SU-DHL-6 (cell line): ENCODE measurements around the gene CASP9.

Source experiments
- H2AFZ ChIP-seq: fragments of 200-600 bp; sonication (generic); 2 replicates; pipeline ENCODE4 v1.6.1; 2014; ENCODE audit warnings: low read depth, mild to moderate bottlenecking, moderate library complexity, mixed read lengths, antibody characterized with exemption, low read length; ENCODE audit not compliant: severe bottlenecking
- H3F3A ChIP-seq: fragments of 200-600 bp; shearing (Covaris generic); 2 replicates; pipeline ENCODE4 v1.6.0; 2016; ENCODE audit warnings: antibody characterized with exemption, mild to moderate bottlenecking; ENCODE audit not compliant: insufficient read depth
- H3K27ac ChIP-seq: fragments of 200-600 bp; sonication (generic); 2 replicates; pipeline ENCODE4 v1.5.1; 2016; ENCODE audit warnings: low read depth, mild to moderate bottlenecking, low read length, moderate library complexity, mixed read lengths
- H3K27me3 ChIP-seq: fragments of 200-600 bp; sonication (generic), shearing (Covaris generic); 2 replicates; pipeline ENCODE4 v1.6.0; 2014; ENCODE audit warnings: mild to moderate bottlenecking, low read length
- H3K36me3 ChIP-seq: fragments of 200-600 bp; sonication (generic); 2 replicates; pipeline ENCODE4 v1.6.1; 2014; ENCODE audit warnings: mild to moderate bottlenecking, low read length, mixed read lengths
- H3K4me2 ChIP-seq: fragments of 300-600, 200-600 bp; shearing (Covaris generic), sonication (generic); 2 replicates; pipeline ENCODE4 v1.6.0; 2014; ENCODE audit warnings: low read length, low read depth, mild to moderate bottlenecking; ENCODE audit not compliant: poor library complexity, severe bottlenecking
- H3K4me3 ChIP-seq: fragments of 200-600 bp; sonication (generic); 2 replicates; pipeline ENCODE4 v1.5.1; 2014; ENCODE audit warnings: antibody characterized with exemption, low read length, mild to moderate bottlenecking, mixed read lengths; ENCODE audit not compliant: insufficient read depth, poor library complexity, severe bottlenecking
- H3K79me2 ChIP-seq: fragments of 200-600 bp; sonication (generic); 2 replicates; pipeline ENCODE4 v1.6.1; 2014; ENCODE audit warnings: mild to moderate bottlenecking, low read length, moderate library complexity; ENCODE audit not compliant: insufficient read depth
- H3K9ac ChIP-seq: fragments of 200-600 bp; sonication (generic); 2 replicates; pipeline ENCODE4 v1.7.0; 2014; ENCODE audit warnings: mild to moderate bottlenecking, low read length
- H3K9me2 ChIP-seq: fragments of 200-600 bp; sonication (generic); replicated peaks from 2 replicates; pipeline ENCODE4 v1.6.1; 2014; ENCODE audit warnings: low read length; ENCODE audit not compliant: insufficient read depth
- H3K9me3 ChIP-seq: fragments of 200-600 bp; sonication (generic); 2 replicates; pipeline ENCODE4 v1.6.1; 2014; ENCODE audit warnings: low read length, mixed read lengths; ENCODE audit not compliant: insufficient read depth
- H4K20me1 ChIP-seq: fragments of 200-600 bp; sonication (generic); 2 replicates; pipeline ENCODE4 v1.6.1; 2014; ENCODE audit warnings: low read depth, mild to moderate bottlenecking, antibody characterized with exemption, low read length, moderate library complexity, mixed read lengths
- EZH2phosphoT487 ChIP-seq: fragments of 200-600 bp; sonication (generic), shearing (Covaris generic); conservative IDR thresholded peaks from 2 replicates; pipeline ENCODE4 v1.6.1; 2018; ENCODE audit warnings: mild to moderate bottlenecking, antibody characterized with exemption, low read length, moderate library complexity, mixed read lengths
- TF ChIP-seq, protein P1 (sequence below): fragments of 200-600 bp; sonication (generic); IDR thresholded peaks from one replicate; pipeline ENCODE4 v1.5.1; 2017; ENCODE audit warnings: antibody characterized with exemption, mild to moderate bottlenecking, low read length, moderate library complexity; ENCODE audit not compliant: insufficient read depth, poor library complexity, severe bottlenecking

CASP9 gene

DNA sequence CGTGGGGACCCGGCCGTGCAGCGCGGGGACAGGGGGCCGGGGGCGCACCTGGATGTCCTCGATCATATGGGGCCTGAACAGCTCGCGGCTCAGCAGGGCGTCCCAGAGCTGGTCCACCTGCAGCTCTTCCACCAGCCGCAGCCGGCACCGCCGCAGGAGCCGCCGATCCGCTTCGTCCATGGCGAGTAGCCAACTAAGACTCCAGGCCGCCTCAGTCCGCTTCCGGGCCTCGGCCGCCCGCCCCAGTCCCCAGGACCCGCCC, at the start of gene CASP9:
Gene CASP9, minus strand, starts transcription at position 195 of the 262 bp plus-strand sequence. Its CDS starts 15 bp downstream, at position 180.
- H4K20me1 ChIP-seq = no peaks in the 10 kb centered on the region
- peak within 1 kb of the TSS; percentile 59 for H3K9ac ChIP-seq
- H3K4me2 ChIP-seq = peak within 1 kb of the TSS; percentile 96
- peak within 1 kb of the TSS; percentile 76 for H2AFZ ChIP-seq
- no peaks in the 10 kb centered on the region for H3K9me3 ChIP-seq
- H3K36me3 ChIP-seq = no peaks in the 10 kb centered on the region
- H3K4me3 ChIP-seq = peak within 1 kb of the TSS; percentile 73
- no peaks in the 10 kb centered on the region for H3K9me2 ChIP-seq
- H3K79me2 ChIP-seq = peaks cover 10% of the 10 kb centered on the region
- no peaks in the 10 kb centered on the region for H3K27me3 ChIP-seq
- no peak for TF ChIP-seq EZH2phosphoT487
- TF ChIP-seq, protein P1, sequence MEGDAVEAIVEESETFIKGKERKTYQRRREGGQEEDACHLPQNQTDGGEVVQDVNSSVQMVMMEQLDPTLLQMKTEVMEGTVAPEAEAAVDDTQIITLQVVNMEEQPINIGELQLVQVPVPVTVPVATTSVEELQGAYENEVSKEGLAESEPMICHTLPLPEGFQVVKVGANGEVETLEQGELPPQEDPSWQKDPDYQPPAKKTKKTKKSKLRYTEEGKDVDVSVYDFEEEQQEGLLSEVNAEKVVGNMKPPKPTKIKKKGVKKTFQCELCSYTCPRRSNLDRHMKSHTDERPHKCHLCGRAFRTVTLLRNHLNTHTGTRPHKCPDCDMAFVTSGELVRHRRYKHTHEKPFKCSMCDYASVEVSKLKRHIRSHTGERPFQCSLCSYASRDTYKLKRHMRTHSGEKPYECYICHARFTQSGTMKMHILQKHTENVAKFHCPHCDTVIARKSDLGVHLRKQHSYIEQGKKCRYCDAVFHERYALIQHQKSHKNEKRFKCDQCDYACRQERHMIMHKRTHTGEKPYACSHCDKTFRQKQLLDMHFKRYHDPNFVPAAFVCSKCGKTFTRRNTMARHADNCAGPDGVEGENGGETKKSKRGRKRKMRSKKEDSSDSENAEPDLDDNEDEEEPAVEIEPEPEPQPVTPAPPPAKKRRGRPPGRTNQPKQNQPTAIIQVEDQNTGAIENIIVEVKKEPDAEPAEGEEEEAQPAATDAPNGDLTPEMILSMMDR = no peak
- peaks cover 12% of the 10 kb centered on the region for H3F3A ChIP-seq
- H3K27ac ChIP-seq = peak within 1 kb of the TSS; percentile 80

DNA sequence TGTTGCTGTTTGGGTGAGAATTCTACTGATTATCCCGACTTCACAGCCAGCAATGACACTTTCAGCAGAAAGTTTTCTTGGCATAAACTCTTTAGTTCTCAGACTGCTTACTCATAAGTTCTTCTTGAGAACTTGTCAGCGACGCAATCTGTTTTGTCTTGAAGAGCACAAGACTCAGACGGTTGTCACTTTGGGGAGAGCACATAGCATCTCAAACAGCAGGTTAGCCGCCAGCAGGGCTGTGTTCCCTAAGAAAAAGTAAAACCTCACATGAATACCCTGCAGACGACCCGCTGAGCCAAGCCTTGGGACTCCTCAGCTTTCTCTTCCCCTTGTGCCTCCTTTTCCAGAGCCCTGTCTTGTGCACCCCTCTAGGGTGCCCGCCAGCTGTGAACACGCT, 49.5 kb upstream of the CASP9 start:
- H3K79me2 ChIP-seq = no peaks in the 10 kb centered on the region
- no peaks in the 10 kb centered on the region for H3K27me3 ChIP-seq
- no peak overlapping the region for H3K27ac ChIP-seq
- no peaks in the 10 kb centered on the region for H3K9me3 ChIP-seq
- no peak overlapping the region for H3K9ac ChIP-seq
- H4K20me1 ChIP-seq = no peaks in the 10 kb centered on the region
- H3K4me3 ChIP-seq = no peak overlapping the region
- H3F3A ChIP-seq = peaks cover 22% of the 10 kb centered on the region
- no peaks in the 10 kb centered on the region for H3K9me2 ChIP-seq
- no peak overlapping the region for H3K4me2 ChIP-seq
- TF ChIP-seq, protein P1 = no peak
- no peak for TF ChIP-seq EZH2phosphoT487
- H2AFZ ChIP-seq = no peak overlapping the region
- H3K36me3 ChIP-seq = no peaks in the 10 kb centered on the region

DNA sequence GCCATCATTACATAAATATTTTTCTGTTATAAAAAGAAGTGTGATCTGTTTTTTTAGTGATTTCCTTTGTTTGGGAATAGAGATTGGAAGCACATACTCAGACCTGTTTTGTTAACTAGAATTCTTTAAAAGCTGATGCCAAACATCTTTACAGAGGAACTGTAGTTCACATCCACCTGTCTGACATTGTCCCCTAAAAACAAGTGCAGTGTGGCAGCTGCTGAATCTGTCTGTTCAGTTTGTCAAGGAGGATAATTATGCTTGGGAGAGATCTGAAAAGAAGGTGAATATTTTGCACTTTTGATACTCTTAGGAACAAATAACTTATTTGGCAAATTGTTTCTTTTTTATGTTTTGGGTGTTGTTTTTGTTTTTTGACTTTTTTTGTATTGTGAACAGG, 47.3 kb upstream of the CASP9 start:
- no peak overlapping the region for H3K4me3 ChIP-seq
- 0 out of 2 replicates have a peak, but pooled peaks cover 2% of the 10 kb centered on the region for H3K36me3 ChIP-seq

More for the DNA sequence above, 47.3 kb upstream of the CASP9 start:
- no peaks in the 10 kb centered on the region for H3K9me2 ChIP-seq
- H3K27ac ChIP-seq = peak overlapping the region; percentile 81
- no peaks in the 10 kb centered on the region for H4K20me1 ChIP-seq
- no peaks in the 10 kb centered on the region for H3K9me3 ChIP-seq
- no peak overlapping the region for H2AFZ ChIP-seq
- no peaks in the 10 kb centered on the region for H3K27me3 ChIP-seq
- H3K79me2 ChIP-seq = no peaks in the 10 kb centered on the region
- peak overlapping the region; percentile 53 for H3K4me2 ChIP-seq
- H3F3A ChIP-seq = peaks cover 22% of the 10 kb centered on the region
- H3K9ac ChIP-seq = 0 out of 2 replicates have a peak overlapping the region, but pooled peaks have one; percentile 9
- TF ChIP-seq EZH2phosphoT487 = no peak
- TF ChIP-seq, protein P1 = no peak
